CD4-positive, alpha-beta T cell treated with Interleukin-10 for 1 hour (primary cell): ENCODE measurements around the gene DIS3L2.
"Not testable (repeated sequence)": the region's sequence is repeated elsewhere in the genome, so short reads cannot be mapped to it uniquely, and the experiment has no call there.

Experiments used
- DNase-seq: peaks from one replicate; pipeline ENCODE4 v3.0.0-alpha.2; 2020

Gene DIS3L2

DNA sequence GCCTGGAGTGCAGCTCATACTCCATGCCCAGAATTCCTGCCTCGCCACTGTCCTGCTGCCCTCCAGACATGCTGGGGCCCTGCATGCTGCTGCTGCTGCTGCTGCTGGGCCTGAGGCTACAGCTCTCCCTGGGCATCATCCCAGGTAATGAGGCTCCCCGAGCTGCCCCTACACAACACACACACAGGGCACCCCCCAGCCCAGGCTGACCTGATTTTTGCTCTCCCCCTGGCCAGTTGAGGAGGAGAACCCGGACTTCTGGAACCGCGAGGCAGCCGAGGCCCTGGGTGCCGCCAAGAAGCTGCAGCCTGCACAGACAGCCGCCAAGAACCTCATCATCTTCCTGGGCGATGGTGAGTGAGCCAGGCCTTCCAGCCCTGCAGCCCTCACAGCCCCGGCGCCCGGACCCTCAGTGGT, 417.2 kb downstream of the DIS3L2 start, which contains the start of gene ALPP:
Gene ALPP, plus strand, starts transcription at position 17 of the 417 bp plus-strand sequence. Its CDS starts 52 bp downstream, at position 69.
- not testable (repeated sequence) for DNase-seq

DNA sequence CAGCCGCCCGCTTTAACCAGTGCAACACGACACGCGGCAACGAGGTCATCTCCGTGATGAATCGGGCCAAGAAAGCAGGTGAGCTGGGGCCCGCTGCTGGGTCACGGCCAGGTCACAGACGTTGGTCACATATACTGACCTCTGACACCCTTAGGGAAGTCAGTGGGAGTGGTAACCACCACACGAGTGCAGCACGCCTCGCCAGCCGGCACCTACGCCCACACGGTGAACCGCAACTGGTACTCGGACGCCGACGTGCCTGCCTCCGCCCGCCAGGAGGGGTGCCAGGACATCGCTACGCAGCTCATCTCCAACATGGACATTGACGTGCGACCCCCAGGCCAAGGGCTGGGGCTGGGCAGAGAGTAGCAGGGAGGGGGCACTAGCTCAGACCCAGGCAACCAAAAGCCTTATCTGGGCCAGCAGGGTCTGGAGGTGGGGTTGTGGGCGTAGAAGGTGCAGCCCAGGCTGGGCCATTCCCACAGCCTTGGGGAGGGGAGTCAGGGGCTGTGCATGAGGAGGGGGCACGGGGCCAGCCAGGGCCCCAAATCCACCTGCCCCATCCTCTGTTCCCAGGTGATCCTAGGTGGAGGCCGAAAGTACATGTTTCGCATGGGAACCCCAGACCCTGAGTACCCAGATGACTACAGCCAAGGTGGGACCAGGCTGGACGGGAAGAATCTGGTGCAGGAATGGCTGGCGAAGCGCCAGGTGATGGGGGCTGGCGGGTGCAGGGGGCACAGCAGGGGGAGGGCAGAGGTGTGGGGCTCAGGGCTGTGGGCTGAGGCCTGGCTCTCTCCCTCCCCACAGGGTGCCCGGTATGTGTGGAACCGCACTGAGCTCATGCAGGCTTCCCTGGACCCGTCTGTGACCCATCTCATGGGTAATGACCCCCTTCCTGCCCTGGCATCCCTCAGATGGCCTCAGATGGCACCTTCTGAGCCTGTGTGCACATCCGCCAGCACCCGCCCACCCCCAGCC, 418.4 kb downstream of the DIS3L2 start:
- DNase-seq: not testable (repeated sequence)

DNA sequence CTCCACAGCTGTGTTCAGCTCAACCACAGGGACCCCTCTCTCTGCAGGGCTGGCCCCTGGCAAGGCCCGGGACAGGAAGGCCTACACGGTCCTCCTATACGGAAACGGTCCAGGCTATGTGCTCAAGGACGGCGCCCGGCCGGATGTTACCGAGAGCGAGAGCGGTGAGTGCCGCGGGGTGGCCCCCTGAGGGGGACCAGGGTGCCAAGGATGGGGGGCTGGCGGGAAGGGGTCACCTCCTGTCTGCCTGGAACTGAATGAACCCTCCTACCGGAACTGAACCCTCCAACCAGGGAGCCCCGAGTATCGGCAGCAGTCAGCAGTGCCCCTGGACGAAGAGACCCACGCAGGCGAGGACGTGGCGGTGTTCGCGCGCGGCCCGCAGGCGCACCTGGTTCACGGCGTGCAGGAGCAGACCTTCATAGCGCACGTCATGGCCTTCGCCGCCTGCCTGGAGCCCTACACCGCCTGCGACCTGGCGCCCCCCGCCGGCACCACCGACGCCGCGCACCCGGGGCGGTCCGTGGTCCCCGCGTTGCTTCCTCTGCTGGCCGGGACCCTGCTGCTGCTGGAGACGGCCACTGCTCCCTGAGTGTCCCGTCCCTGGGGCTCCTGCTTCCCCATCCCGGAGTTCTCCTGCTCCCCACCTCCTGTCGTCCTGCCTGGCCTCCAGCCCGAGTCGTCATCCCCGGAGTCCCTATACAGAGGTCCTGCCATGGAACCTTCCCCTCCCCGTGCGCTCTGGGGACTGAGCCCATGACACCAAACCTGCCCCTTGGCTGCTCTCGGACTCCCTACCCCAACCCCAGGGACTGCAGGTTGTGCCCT, 419.9 kb downstream of the DIS3L2 start:
- DNase-seq: not testable (repeated sequence)

DNA sequence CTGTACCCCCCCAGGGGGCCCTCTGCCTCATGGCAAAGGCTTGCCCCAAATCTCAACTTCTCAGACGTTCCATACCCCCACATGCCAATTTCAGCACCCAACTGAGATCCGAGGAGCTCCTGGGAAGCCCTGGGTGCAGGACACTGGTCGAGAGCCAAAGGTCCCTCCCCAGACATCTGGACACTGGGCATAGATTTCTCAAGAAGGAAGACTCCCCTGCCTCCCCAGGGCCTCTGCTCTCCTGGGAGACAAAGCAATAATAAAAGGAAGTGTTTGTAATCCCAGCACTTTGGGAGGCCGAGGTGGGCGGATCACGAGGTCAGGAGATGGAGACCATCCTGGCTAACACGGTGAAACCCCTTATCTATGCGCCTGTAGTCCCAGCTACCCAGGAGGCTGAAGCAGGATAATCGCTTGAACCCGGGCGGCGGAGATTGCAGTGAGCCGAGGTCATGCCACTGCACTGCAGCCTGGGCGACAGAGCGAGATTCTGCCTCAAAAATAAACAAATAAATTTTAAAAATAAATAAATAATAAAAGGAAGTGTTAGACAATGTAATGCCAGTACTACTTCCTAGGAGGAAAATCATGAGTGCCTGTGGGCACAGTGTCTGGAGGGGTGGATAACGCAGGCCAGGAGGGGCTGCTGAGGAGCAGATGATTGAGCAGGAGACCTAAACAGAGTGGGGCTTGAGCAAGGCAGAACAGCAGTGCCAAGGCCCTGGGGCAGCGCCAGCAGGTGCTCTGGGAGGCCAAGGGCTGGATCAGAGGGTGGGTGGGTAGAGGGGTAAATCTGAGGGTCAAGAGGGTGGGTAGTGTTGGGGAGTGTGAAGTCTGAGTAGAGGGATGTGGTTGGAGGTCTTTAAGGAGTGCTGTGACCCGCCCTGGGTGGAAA, 421.1 kb downstream of the DIS3L2 start:
- no peak for DNase-seq

DNA sequence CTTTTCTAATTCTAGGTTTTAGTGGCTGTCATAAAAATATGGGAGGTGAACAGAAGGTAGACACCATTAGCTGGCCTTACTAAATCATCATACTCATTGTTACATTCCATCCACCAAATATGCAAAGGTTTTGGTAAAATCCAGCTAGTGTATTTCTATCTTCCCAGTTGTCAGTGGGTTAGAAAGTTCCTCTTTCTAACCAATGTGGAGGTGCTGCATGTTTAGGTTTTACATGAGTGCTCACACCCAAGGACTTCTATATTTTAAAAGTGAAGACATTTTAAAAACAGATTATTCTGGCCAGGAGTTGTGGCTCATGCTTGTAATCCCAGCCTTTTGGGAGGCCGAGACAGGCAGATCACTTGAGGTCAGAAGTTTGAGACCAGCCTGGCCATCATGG, 423.0 kb downstream of the DIS3L2 start:
- DNase-seq: no peak

DNA sequence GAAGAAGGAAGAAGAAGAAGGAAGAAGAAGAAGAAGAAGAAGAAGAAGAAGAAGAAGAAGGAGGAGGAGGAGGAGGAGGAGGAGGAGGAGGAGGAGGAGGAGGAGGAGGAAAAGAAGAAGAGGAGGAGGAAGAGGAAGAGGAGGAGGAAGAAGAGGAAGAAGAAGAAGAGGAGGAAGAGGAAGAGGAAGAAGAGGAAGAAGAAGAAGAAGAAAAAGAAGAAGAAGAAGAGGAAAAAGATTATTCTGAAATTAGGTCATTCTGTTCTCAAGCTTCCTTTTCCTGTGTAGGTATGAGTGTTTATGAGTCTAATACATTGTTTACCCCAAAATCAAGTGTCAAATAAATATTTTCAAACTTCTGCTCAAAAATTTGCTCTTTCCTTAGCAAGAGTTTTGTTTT, 423.5 kb downstream of the DIS3L2 start:
- DNase-seq: not testable (repeated sequence)

DNA sequence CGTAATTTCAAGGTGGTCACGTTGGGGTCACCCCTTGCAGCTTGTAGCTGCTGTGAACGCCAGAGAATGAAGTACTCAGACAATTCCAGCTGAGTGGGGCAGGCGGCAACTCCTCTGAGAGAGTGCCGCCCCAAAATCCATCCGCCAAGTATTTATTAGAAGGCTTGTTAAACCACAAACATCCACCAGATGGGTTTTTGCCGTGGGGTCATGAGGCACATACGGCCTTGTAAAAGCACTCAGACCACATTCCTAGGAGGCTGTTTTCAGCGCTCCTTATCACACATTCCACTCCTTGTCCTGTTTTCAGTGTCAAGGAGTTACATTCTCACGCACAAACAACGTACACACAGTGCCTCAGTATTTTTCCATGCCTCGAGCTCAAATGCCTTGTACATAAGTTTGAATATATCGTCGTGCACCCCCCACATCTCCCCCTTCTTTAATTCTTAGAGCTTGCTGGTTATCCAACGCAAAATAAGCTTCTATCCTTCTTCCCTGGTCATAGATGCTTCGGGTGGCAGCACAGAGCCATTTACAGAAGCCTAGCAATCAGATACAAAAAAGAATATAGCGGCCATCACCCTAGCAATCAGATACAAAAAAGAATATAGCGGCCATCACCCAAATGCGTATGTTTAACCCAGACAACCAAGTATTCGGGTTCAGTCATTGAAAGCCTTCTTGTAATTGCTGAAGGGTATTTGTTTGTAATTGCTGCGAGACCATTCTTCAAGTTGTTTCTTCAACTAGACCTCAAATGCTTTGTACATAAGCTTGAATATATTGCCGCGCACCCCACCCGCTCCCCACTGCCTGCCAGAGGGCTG, 424.4 kb downstream of the DIS3L2 start:
- no peak for DNase-seq

DNA sequence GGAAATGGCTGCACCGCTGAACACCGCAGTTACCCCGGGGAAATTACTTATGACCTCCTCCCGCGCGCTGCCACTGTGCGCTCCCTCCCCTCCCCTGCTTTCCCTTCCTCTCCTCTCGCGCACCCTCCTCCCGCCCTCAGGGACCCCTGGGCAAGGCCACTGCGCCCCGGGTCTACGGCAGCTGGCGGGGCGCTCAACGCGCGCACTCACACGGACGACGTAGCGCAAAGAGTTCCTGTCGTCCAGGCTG, 424.9 kb downstream of the DIS3L2 start:
- no peak for DNase-seq
